ENCODE data around the gene RADX. TPM values are rescaled to one million over a fixed set of nuclear protein-coding genes. Genes with fewer than 3 reads are reported as not detected.

Gene RADX
- total RNA-seq, 1 donor from 2014 or later: 10.0 TPM

GRCh38 chrX:106615041-106615440, 3.3 kb downstream of the RADX start:
- H3K27me3 ChIP-seq (ENCODE audit: control insufficient read depth, insufficient read depth, low read length): peaks cover 4% of the 10 kb centered on the region
- TF ChIP-seq, protein P1, sequence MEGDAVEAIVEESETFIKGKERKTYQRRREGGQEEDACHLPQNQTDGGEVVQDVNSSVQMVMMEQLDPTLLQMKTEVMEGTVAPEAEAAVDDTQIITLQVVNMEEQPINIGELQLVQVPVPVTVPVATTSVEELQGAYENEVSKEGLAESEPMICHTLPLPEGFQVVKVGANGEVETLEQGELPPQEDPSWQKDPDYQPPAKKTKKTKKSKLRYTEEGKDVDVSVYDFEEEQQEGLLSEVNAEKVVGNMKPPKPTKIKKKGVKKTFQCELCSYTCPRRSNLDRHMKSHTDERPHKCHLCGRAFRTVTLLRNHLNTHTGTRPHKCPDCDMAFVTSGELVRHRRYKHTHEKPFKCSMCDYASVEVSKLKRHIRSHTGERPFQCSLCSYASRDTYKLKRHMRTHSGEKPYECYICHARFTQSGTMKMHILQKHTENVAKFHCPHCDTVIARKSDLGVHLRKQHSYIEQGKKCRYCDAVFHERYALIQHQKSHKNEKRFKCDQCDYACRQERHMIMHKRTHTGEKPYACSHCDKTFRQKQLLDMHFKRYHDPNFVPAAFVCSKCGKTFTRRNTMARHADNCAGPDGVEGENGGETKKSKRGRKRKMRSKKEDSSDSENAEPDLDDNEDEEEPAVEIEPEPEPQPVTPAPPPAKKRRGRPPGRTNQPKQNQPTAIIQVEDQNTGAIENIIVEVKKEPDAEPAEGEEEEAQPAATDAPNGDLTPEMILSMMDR (IDR thresholded peaks at IDR 0.05; ENCODE audit: insufficient read depth, low read length, poor library complexity, severe bottlenecking): no peak
- H3K36me3 ChIP-seq (ENCODE audit: control insufficient read depth, insufficient read depth, low read length): no peaks in the 10 kb centered on the region
- no peak overlapping the region for H3K4me3 ChIP-seq (ENCODE audit: low read depth, low read length)
- no peak for DNase-seq (ENCODE audit: low read depth)

DNA sequence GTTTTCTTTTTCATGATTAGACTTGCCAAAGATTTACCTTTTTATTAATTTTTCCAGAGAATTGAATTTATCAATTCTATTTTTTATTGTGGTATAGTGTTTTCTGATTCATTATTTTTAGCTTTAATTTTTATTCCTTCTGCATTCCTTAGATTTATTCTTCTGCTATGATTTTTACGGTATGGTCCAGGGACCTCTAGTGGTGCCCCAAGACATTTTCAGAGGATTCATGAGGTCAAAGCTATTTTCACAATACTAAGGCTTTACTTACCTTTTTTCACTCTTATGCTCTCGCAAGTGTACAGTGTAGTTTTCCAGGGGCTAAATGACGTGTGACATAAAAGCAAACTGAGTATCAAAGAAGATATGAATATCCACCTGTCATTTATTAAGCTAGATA, 8.0 kb downstream of the RADX start:
- TF ChIP-seq, protein P1 (IDR thresholded peaks at IDR 0.05; ENCODE audit: insufficient read depth, low read length, poor library complexity, severe bottlenecking): peak; percentile 56
- peaks cover 2% of the 10 kb centered on the region for H3K27me3 ChIP-seq (ENCODE audit: control insufficient read depth, insufficient read depth, low read length)
- DNase-seq (ENCODE audit: low read depth): no peak
- no peaks in the 10 kb centered on the region for H3K36me3 ChIP-seq (ENCODE audit: control insufficient read depth, insufficient read depth, low read length)
- no peak overlapping the region for H3K4me3 ChIP-seq (ENCODE audit: low read depth, low read length)

- Histone ChIP-seq H3K36me3 (ENCODE audit: control insufficient read depth, insufficient read depth, low read length) (no peaks in the 10 kb centered on the region), H3K4me3 (ENCODE audit: low read depth, low read length) (no peak overlapping the region), H3K27me3 (ENCODE audit: control insufficient read depth, insufficient read depth, low read length) (peaks cover 2% of the 10 kb centered on the region)
- TF ChIP-seq, protein P1 (IDR thresholded peaks at IDR 0.05; ENCODE audit: insufficient read depth, low read length, poor library complexity, severe bottlenecking): no peak
- no peak for DNase-seq (ENCODE audit: low read depth)
These were observed 10.1 kb downstream of the RADX start for GRCh38 chrX:106621836-106622235.

GRCh38 chrX:106626789-106627188, 15.0 kb downstream of the RADX start:
- H3K4me3 ChIP-seq (ENCODE audit: low read depth, low read length): no peak overlapping the region
- TF ChIP-seq, protein P1 (IDR thresholded peaks at IDR 0.05; ENCODE audit: insufficient read depth, low read length, poor library complexity, severe bottlenecking): no peak
- no peak for DNase-seq (ENCODE audit: low read depth)
- H3K27me3 ChIP-seq (ENCODE audit: control insufficient read depth, insufficient read depth, low read length): no peaks in the 10 kb centered on the region
- H3K36me3 ChIP-seq (ENCODE audit: control insufficient read depth, insufficient read depth, low read length): no peaks in the 10 kb centered on the region

DNA sequence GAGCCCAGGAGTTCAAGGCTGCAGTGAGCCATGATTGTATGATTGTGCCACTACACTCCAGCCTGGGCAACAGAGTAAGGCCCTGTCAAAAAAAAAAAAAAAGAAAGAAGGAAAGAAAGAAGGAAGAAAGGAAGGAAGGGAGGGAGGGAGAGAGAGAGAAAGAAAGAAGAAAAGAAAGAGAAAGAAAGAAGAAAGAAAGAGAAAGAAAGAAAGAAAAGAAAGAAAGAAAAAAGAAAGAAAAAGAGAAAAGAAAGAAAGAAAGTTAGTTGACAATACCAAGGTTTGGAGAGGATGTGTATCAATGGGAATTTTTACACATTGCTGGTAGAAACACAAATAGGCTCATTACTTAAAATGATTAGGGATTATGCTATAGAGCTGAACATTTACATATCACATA, 19.8 kb downstream of the RADX start:
- TF ChIP-seq, protein P1 (IDR thresholded peaks at IDR 0.05; ENCODE audit: insufficient read depth, low read length, poor library complexity, severe bottlenecking): no peak

More for the DNA sequence above, 19.8 kb downstream of the RADX start:
- Histone ChIP-seq H3K36me3 (ENCODE audit: control insufficient read depth, insufficient read depth, low read length) (no peaks in the 10 kb centered on the region), H3K27me3 (ENCODE audit: control insufficient read depth, insufficient read depth, low read length) (no peaks in the 10 kb centered on the region), H3K4me3 (ENCODE audit: low read depth, low read length) (no peak overlapping the region)
- DNase-seq (ENCODE audit: low read depth): no peak
